Fibroblast of lung (primary cell): ENCODE results near the gene CHN2. TPM values are rescaled to one million over a fixed set of nuclear protein-coding genes. Genes with fewer than 3 reads are reported as not detected.

ENCODE experiments used
- DNase-seq, 2 donors: peaks; one replicate each; pipeline versions ENCODE4 v3.0.0 to v3.0.0-alpha.2; 2010; ENCODE audit warnings: low read depth in 2 of 2
- H2AFZ ChIP-seq: 2 replicates; pipeline ENCODE4 v1.5.1; 2012; ENCODE audit warnings: low read length, control low read depth, inconsistent platforms
- H3K27ac ChIP-seq: 2 replicates; pipeline ENCODE4 v1.5.1; 2011; ENCODE audit warnings: low read length, control low read depth; ENCODE audit not compliant: insufficient read depth
- H3K27me3 ChIP-seq: 2 replicates; pipeline ENCODE4 v1.5.1; 2011; ENCODE audit warnings: mild to moderate bottlenecking, low read length; ENCODE audit not compliant: control insufficient read depth, insufficient read depth
- H3K36me3 ChIP-seq: 2 replicates; pipeline ENCODE4 v1.5.1; 2011; ENCODE audit warnings: low read length; ENCODE audit not compliant: control insufficient read depth, insufficient read depth
- H3K4me1 ChIP-seq: 2 replicates; pipeline ENCODE4 v1.5.1; 2011; ENCODE audit warnings: low read length; ENCODE audit not compliant: control insufficient read depth, insufficient read depth; ENCODE audit errors: extremely low read depth
- H3K4me2 ChIP-seq: 2 replicates; pipeline ENCODE4 v1.5.1; 2011; ENCODE audit warnings: low read length, control low read depth; ENCODE audit not compliant: insufficient read depth; ENCODE audit errors: extremely low read depth
- H3K4me3 ChIP-seq, 4 experiments: fragments of 200-600 bp in 1 of 4; sonication (generic) in 1 of 4; replicated peaks in 1 of 4; 2 replicates each; pipeline ENCODE4 v1.5.1; 2011 to 2016; ENCODE audit warnings: low read length in 4 of 4, low read depth in 3 of 4, mild to moderate bottlenecking in 3 of 4, control low read depth in 2 of 4, inconsistent platforms in 1 of 4, mixed read lengths in 1 of 4; ENCODE audit not compliant: insufficient read depth in 1 of 4; ENCODE audit errors: control extremely low read depth in 1 of 4
- H3K79me2 ChIP-seq: 2 replicates; pipeline ENCODE4 v1.5.1; 2012; ENCODE audit warnings: mild to moderate bottlenecking, low read length, inconsistent platforms; ENCODE audit not compliant: control insufficient read depth, insufficient read depth
- H3K9ac ChIP-seq: 2 replicates; pipeline ENCODE4 v1.5.1; 2011; ENCODE audit warnings: mild to moderate bottlenecking, low read length, control low read depth; ENCODE audit not compliant: insufficient read depth
- H3K9me3 ChIP-seq: 2 replicates; pipeline ENCODE4 v1.5.1; 2012; ENCODE audit warnings: low read depth, low read length; ENCODE audit not compliant: control insufficient read depth, insufficient read depth
- H4K20me1 ChIP-seq: 2 replicates; pipeline ENCODE4 v1.5.1; 2011; ENCODE audit warnings: low read length; ENCODE audit not compliant: control insufficient read depth, insufficient read depth; ENCODE audit errors: extremely low read depth
- CTCF ChIP-seq, 2 donors: IDR thresholded peaks in 1 of 2; conservative IDR thresholded peaks in 1 of 2; 1 replicate in 1 of 2; 2 replicates in 1 of 2; pipeline ENCODE4 v1.5.1; 2011 to 2012; ENCODE audit warnings: low read length in 2 of 2, control low read depth in 1 of 2, inconsistent platforms in 1 of 2, low read depth in 1 of 2, mild to moderate bottlenecking in 1 of 2
- EZH2 ChIP-seq: IDR thresholded peaks from 2 replicates; pipeline ENCODE4 v1.5.1; 2012; ENCODE audit warnings: low read length, control low read depth, mild to moderate bottlenecking; ENCODE audit errors: missing control alignments
- polyA plus RNA-seq, 2 donors: library from polyadenylated mRNA; depleted of rRNA in 1 of 2; stranded (reverse) in 1 of 2; unstranded in 1 of 2; fragments of >200 nt; gene quantifications; 2 replicates each; pipeline ENCODE4 v1.2.1, GENCODE V29; 2011 to 2012; ENCODE audit warnings: missing spikeins in 1 of 2
- total RNA-seq: library from RNA; depleted of rRNA; stranded (reverse); fragments of >200 nt; gene quantifications from 2 replicates; pipeline ENCODE4 v1.2.1, GENCODE V29; 2014

Gene CHN2
- total and polyA plus RNA-seq, 2 donors (not counting 1 experiment from before 2014, with no cell fraction given) = 0.33 to 0.53 TPM

GRCh38 chr7:29285444-29285793, 90.8 kb downstream of the CHN2 start:
- no peak overlapping the region for H3K4me2 ChIP-seq
- no peak overlapping the region for H3K4me3 ChIP-seq
- TF ChIP-seq EZH2 (no peak), CTCF (conservative IDR thresholded peaks at IDR 0.05 in 1 of 2, IDR thresholded peaks at IDR 0.05 in 1 of 2; ENCODE audit: low read depth in 1 of 2, low read length in 2 of 2) (no peak)
- H4K20me1 ChIP-seq = no peaks in the 10 kb centered on the region
- H3K36me3 ChIP-seq = no peaks in the 10 kb centered on the region
- H3K9ac ChIP-seq = no peak overlapping the region
- H3K79me2 ChIP-seq = no peaks in the 10 kb centered on the region
- H3K27me3 ChIP-seq = no peaks in the 10 kb centered on the region
- H2AFZ ChIP-seq = no peak overlapping the region
- H3K9me3 ChIP-seq = no peaks in the 10 kb centered on the region
- H3K27ac ChIP-seq = no peak overlapping the region
- DNase-seq = peak; percentile 92 to 97
- H3K4me1 ChIP-seq = no peaks in the 10 kb centered on the region

DNA sequence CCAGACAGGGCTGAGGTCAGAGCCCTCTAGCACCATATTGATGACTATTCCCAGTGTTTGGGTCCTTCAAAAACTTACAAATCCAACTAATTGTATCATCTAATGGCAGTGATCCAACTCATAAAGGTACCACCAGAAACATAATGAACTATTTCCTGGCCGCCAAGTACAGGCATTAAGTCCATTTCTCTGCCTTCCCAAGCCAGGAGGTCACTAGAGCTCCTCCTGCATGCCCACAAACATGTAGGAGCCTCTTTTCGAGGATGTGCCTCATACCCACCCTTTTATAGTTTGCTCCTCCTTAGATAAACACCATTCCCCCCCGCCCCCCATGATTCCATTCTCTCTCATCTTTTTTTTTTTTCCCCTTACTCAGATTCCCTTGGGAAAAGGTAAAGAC, 91.3 kb downstream of the CHN2 start:
- Histone ChIP-seq H3K4me1 (no peaks in the 10 kb centered on the region), H2AFZ (no peak overlapping the region), H3K4me3 (no peak overlapping the region), H3K27me3 (no peaks in the 10 kb centered on the region), H3K4me2 (no peak overlapping the region), H3K9me3 (no peaks in the 10 kb centered on the region), H3K27ac (no peak overlapping the region), H3K36me3 (no peaks in the 10 kb centered on the region), H3K9ac (no peak overlapping the region), H4K20me1 (no peaks in the 10 kb centered on the region), H3K79me2 (no peaks in the 10 kb centered on the region)
- DNase-seq = no peak
- no peak for TF ChIP-seq CTCF (conservative IDR thresholded peaks at IDR 0.05 in 1 of 2, IDR thresholded peaks at IDR 0.05 in 1 of 2; ENCODE audit: low read depth in 1 of 2, low read length in 2 of 2)
- TF ChIP-seq EZH2 = no peak

DNA sequence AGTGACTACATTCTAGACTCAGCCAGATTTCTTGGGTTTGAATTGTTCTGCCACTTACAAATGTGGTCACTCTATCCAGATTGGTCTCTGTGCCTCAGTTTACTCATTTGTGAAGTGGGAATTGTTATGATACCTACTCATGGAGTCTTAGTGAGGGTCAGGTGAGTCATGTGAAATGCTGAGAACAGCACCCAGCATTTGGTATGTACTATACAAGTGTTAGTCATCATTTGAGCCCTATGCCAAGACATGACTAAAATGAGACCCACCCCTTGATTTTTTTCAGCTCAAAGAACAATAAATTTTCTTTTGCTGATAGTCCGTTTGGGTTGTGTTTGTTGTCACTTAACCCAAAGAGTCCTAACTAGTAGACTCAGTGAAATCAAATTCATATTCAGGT, 92.8 kb downstream of the CHN2 start:
- peak; percentile 91 to 95 for DNase-seq
- Histone ChIP-seq H2AFZ (no peak overlapping the region), H3K9me3 (no peaks in the 10 kb centered on the region), H3K27me3 (no peaks in the 10 kb centered on the region), H3K4me1 (no peaks in the 10 kb centered on the region), H3K79me2 (no peaks in the 10 kb centered on the region), H3K27ac (no peak overlapping the region), H3K9ac (no peak overlapping the region), H3K4me3 (no peak overlapping the region), H3K4me2 (no peak overlapping the region), H4K20me1 (no peaks in the 10 kb centered on the region), H3K36me3 (no peaks in the 10 kb centered on the region)
- TF ChIP-seq CTCF (conservative IDR thresholded peaks at IDR 0.05 in 1 of 2, IDR thresholded peaks at IDR 0.05 in 1 of 2; ENCODE audit: low read depth in 1 of 2, low read length in 2 of 2) (no peak), EZH2 (no peak)
